Esophagus squamous epithelium (tissue), 5 donors: ENCODE results near the gene RUNDC3A. TPM values are rescaled to one million over a fixed set of nuclear protein-coding genes. Genes with fewer than 3 reads are reported as not detected.

Source experiments
- DNase-seq: peaks from one replicate; lab custom pipeline; 2025; lab: John Stamatoyannopoulos, UW
- H3K27ac ChIP-seq, 4 donors: fragments of 200-600 bp; sonication (generic); one replicate each; pipeline ENCODE4 v1.5.1; 2016 to 2019; ENCODE audit warnings: mild to moderate bottlenecking in 1 of 4
- H3K27me3 ChIP-seq, 4 donors: fragments of 200-600 bp; sonication (generic); 1 replicate in 3 of 4; 2 replicates in 1 of 4; pipeline versions ENCODE4 v1.5.1 to v1.6.0; 2017 to 2021; ENCODE audit warnings: antibody characterized with exemption in 1 of 4
- H3K36me3 ChIP-seq, 3 donors: fragments of 200-600 bp; sonication (generic); one replicate each; pipeline ENCODE4 v1.5.1; 2016 to 2019
- H3K4me1 ChIP-seq, 3 donors: fragments of 200-600 bp; sonication (generic); one replicate each; pipeline ENCODE4 v1.5.1; 2017 to 2019
- H3K4me3 ChIP-seq, 4 donors: fragments of 200-600 bp; sonication (generic); 1 replicate in 3 of 4; 2 replicates in 1 of 4; pipeline ENCODE4 v1.5.1; 2016 to 2019; ENCODE audit warnings: mild to moderate bottlenecking in 2 of 4, moderate library complexity in 1 of 4
- H3K9me3 ChIP-seq, 3 donors: fragments of 200-600 bp; sonication (generic); one replicate each; pipeline ENCODE4 v1.5.1; 2016 to 2019
- POLR2A ChIP-seq, 4 donors: fragments of 450-650 bp; IDR thresholded peaks; one replicate each; pipeline ENCODE4 v1.6.1; 2017; ENCODE audit warnings: antibody characterized with exemption in 4 of 4, mild to moderate bottlenecking in 4 of 4, moderate library complexity in 3 of 4
- WGBS, 2 donors: methylation state at CpG; one replicate each; pipeline ENCODE4 v1.1.5; 2018; 5-methylcytosine and 5-hydroxymethylcytosine counted together
- intact Hi-C: fragments of 100-400 bp; cut with DNase I; formaldehyde crosslinking; loops from one replicate; pipeline ENCODE4 v1.15.0; 2022
- total RNA-seq, 4 donors: library from RNA; depleted of rRNA; stranded (reverse); fragments of >200 nt; gene quantifications; one replicate each; pipeline ENCODE4 v1.1.0, GENCODE V29; 2016
- TF ChIP-seq, protein P1 (sequence below), 6 experiments: fragments of 450-650 bp in 4 of 6; fragments of 200-600 bp in 2 of 6; sonication (generic) in 2 of 6; IDR thresholded peaks; one replicate each; pipeline ENCODE4 v1.5.1; 2016 to 2019; ENCODE audit warnings: antibody characterized with exemption in 6 of 6, mild to moderate bottlenecking in 4 of 6, moderate library complexity in 4 of 6
- donor health status: DM: yes; HTN: yes; CAD: no.

The RUNDC3A gene
- total RNA-seq, 4 donors from 2014 or later: 0.23 to 1.1 (median 0.81) TPM

DNA sequence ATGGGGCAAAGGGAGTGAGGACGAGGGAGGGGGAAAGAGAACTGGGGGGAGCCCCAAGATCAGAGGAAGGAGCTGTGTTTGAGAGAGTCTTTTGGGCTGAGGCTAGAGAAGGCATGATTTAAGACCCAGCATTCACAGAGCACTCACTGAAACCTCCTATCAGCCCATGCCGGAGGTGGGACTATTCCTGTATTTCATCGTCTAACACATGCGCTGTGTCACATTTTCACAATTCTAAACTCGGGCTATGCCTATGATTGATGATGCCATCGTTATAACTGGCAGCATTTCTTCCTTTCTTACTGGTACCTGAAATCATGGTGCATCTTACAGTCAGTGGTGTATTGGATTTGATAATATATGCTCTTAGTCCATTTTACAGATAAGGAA lies 51.7 kb downstream of the RUNDC3A start:
- Histone ChIP-seq H3K27me3 (peaks cover 0 to 14% (median 0%) of the 10 kb centered on the region in 4 donors), H3K4me3 (no peak overlapping the region), H3K27ac (no peak overlapping the region), H3K4me1 (peaks cover 3 to 34% (median 14%) of the 10 kb centered on the region in 3 donors), H3K9me3 (no peaks in the 10 kb centered on the region), H3K36me3 (no peaks in the 10 kb centered on the region)
- no peak for TF ChIP-seq POLR2A (IDR thresholded peaks at IDR 0.05)
- TF ChIP-seq, protein P1, sequence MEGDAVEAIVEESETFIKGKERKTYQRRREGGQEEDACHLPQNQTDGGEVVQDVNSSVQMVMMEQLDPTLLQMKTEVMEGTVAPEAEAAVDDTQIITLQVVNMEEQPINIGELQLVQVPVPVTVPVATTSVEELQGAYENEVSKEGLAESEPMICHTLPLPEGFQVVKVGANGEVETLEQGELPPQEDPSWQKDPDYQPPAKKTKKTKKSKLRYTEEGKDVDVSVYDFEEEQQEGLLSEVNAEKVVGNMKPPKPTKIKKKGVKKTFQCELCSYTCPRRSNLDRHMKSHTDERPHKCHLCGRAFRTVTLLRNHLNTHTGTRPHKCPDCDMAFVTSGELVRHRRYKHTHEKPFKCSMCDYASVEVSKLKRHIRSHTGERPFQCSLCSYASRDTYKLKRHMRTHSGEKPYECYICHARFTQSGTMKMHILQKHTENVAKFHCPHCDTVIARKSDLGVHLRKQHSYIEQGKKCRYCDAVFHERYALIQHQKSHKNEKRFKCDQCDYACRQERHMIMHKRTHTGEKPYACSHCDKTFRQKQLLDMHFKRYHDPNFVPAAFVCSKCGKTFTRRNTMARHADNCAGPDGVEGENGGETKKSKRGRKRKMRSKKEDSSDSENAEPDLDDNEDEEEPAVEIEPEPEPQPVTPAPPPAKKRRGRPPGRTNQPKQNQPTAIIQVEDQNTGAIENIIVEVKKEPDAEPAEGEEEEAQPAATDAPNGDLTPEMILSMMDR (IDR thresholded peaks at IDR 0.05): no peak
- DNase-seq: no peak
- intact Hi-C loops: no loop called here
- 44 to 53% methylated on average over 5 to 6 of the region's 6 CpGs for WGBS, 2 donors

- Histone ChIP-seq H3K27ac (no peak overlapping the region), H3K36me3 (no peaks in the 10 kb centered on the region), H3K4me3 (no peak overlapping the region), H3K27me3 (peaks cover 0 to 15% (median 0%) of the 10 kb centered on the region in 4 donors), H3K9me3 (no peaks in the 10 kb centered on the region), H3K4me1 (peaks cover 3 to 34% (median 14%) of the 10 kb centered on the region in 3 donors)
- 61 to 80% methylated on average over 1 to 3 of the region's 5 CpGs for WGBS, 2 donors
- TF ChIP-seq, protein P1 (IDR thresholded peaks at IDR 0.05): no peak
- no peak for TF ChIP-seq POLR2A (IDR thresholded peaks at IDR 0.05)
- intact Hi-C loops: no loop called here
- no peak for DNase-seq
Measured at GRCh38 chr17:44360826-44361225, 52.4 kb downstream of the RUNDC3A start.

DNA sequence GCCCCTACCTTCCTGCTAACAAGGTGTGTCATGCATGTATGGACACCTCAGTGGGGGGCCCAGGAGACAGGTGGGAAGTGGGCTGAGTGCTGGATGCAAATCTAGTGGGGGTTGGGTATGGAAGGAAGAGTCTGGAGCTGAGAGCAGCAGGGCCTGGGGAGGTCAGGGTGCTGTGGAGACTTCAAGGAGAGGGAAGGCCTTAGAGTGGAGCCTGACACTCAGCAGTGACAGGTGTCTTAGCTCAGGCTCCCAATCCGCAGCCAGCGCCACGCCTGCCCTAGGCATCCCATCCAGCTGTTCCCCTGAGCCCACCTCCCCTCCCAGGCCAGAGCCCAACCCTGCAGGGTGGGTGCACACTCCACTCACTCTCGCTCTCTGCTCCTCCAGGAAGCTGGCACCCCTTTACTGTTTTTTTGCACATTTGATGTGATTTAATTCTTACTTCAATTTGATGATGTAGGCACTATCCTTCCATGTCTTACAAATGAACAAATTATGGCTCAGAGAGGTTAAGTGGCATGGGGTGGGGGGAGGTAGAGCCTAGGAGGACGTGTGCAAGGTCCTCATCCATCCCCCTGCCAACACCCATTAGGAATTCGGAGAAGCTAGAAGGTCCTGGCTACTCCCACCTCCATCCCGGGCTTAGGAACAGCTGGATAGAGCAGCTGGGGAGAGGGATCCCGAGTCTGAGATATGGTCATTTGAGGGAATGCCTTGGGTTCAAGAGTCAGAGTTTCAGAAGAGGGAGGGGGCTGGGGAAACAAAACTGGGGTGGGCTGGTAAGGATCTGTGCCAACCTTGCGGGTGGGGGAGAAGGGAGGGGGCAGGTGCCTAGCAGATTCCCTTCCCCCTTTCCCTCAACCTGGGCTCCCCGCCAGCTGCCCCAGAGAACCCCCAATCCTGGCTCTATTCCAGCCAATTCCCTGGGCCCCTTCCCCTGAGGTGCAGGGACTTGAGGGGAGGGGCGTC lies 53.2 kb downstream of the RUNDC3A start:
- H3K4me1 ChIP-seq: peaks cover 3 to 38% (median 14%) of the 10 kb centered on the region in 3 donors
- no peak overlapping the region for H3K27ac ChIP-seq
- no peak for DNase-seq
- no peak overlapping the region for H3K4me3 ChIP-seq
- intact Hi-C loops: no loop called here
- no peaks in the 10 kb centered on the region for H3K9me3 ChIP-seq
- H3K36me3 ChIP-seq: no peaks in the 10 kb centered on the region
- TF ChIP-seq, protein P1 (IDR thresholded peaks at IDR 0.05): no peak
- no peak for TF ChIP-seq POLR2A (IDR thresholded peaks at IDR 0.05)
- H3K27me3 ChIP-seq: peaks cover 0 to 15% (median 0%) of the 10 kb centered on the region in 4 donors
- WGBS, 2 donors: 54 to 58% methylated on average over 5 to 9 of the region's 11 CpGs

DNA sequence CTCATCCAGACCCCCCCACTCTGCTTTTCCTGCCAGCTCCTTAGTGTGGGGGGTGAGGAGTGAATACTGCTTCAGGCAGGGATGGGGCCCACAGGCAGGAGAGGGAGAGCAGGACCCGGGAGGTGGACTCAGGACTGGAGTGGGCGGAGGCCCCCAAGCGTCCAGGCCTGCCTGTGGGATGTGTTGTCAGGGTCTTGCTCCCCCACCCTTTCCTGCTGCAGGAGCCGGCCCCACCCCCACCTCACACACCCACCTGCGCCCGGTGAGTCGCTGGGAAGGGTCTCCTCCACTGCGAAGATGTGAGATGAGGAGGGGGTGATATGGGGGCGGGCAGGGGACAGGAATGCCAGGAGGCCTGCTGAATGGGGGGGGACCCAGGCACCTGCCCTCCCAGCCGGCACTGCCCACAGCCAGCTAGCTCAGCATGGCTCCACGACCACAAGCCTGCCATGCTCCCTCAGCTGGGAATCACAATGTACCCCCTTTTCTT lies 54.1 kb downstream of the RUNDC3A start:
- intact Hi-C loops: no loop called here
- Histone ChIP-seq H3K4me3 (peak overlapping the region in 3 of 4 donors; percentile 64 to 84 (median 66)), H3K36me3 (no peaks in the 10 kb centered on the region), H3K27me3 (peaks cover 0 to 15% (median 0%) of the 10 kb centered on the region in 4 donors), H3K4me1 (peaks cover 3 to 47% (median 14%) of the 10 kb centered on the region in 3 donors), H3K9me3 (no peaks in the 10 kb centered on the region), H3K27ac (no peak overlapping the region)
- no peak for DNase-seq
- 7 to 20% methylated on average over 1 to 3 of the region's 11 CpGs for WGBS, 2 donors
- TF ChIP-seq, protein P1 (IDR thresholded peaks at IDR 0.05): no peak
- no peak for TF ChIP-seq POLR2A (IDR thresholded peaks at IDR 0.05)
